ENCODE measurements around the gene NHLRC3.

Gene NHLRC3

GRCh38 chr13:39091586-39091985, 53.3 kb downstream of the NHLRC3 start:
- Histone ChIP-seq H3K4me2 (ENCODE audit: low read length) (no peak overlapping the region), H3K4me3 (ENCODE audit: low read length) (no peak overlapping the region), H3K9me3 (replicated peaks; ENCODE audit: low read length) (no peaks in the 10 kb centered on the region), H3K36me3 (ENCODE audit: insufficient read depth, low read length) (no peaks in the 10 kb centered on the region), H3K4me1 (ENCODE audit: control insufficient read depth, insufficient read depth, low read length) (no peaks in the 10 kb centered on the region), H3K9ac (ENCODE audit: low read depth, low read length) (no peak overlapping the region), H3K27me3 (ENCODE audit: control insufficient read depth, insufficient read depth, low read length) (peaks cover 18% of the 10 kb centered on the region)

DNA sequence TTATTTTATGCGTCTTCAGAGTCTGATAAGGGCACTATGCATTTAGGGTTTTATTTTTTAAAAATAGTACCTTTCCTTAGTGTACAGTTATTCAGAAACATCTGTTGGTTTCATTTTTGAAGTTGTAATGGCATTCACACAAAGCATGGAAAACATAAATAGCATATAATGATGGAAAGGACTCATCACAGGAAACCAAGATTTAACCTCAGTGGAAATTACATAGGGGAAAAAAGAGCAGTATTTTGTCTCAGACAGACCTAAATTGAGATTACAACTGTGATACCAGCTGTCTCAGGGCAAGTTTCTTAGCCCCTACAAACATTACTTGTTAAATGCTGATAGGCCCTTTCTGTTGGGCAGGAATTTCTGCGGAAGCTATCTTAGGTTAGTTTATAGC, 57.2 kb downstream of the NHLRC3 start:
- Histone ChIP-seq H3K36me3 (ENCODE audit: insufficient read depth, low read length) (no peaks in the 10 kb centered on the region), H3K9me3 (replicated peaks; ENCODE audit: low read length) (no peaks in the 10 kb centered on the region)

DNA sequence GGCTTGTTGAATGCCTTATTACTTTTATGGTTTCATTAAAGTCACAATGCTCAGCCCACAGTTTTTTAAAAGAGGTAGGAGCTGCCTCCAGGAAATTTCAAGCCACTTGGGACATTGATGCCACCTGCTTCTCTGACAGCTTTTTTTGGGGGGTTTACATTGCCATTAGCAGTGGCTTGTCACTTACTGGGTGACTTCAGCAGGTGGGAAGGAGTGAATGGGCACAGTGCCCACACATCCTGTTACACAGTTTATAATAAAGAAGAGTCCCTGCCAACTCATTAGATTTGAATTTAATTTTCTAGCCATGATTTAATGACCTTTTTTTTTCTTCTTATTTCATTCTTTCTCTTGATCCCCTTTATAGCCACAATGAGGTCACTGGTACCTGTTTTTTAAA, 61.0 kb downstream of the NHLRC3 start:
- Histone ChIP-seq H3K36me3 (ENCODE audit: insufficient read depth, low read length) (no peaks in the 10 kb centered on the region), H3K27me3 (ENCODE audit: control insufficient read depth, insufficient read depth, low read length) (no peaks in the 10 kb centered on the region), H3K9ac (ENCODE audit: low read depth, low read length) (no peak overlapping the region), H3K4me1 (ENCODE audit: control insufficient read depth, insufficient read depth, low read length) (no peaks in the 10 kb centered on the region), H3K4me2 (ENCODE audit: low read length) (no peak overlapping the region), H3K4me3 (ENCODE audit: low read length) (no peak overlapping the region), H3K9me3 (replicated peaks; ENCODE audit: low read length) (no peaks in the 10 kb centered on the region)

More for the DNA sequence above, 57.2 kb downstream of the NHLRC3 start:
- Histone ChIP-seq H3K27me3 (ENCODE audit: control insufficient read depth, insufficient read depth, low read length) (peaks cover 9% of the 10 kb centered on the region), H3K9ac (ENCODE audit: low read depth, low read length) (no peak overlapping the region), H3K4me1 (ENCODE audit: control insufficient read depth, insufficient read depth, low read length) (no peaks in the 10 kb centered on the region), H3K4me3 (ENCODE audit: low read length) (no peak overlapping the region), H3K4me2 (ENCODE audit: low read length) (no peak overlapping the region)
